T-helper 2 cell treated with Interferon-gamma antibody and Interleukin-4, amounts not matched to agents 5 μg/mL and 100 μg/mL, for 36 hours (primary cell): Measurements from ENCODE around the gene DCAF11.

ENCODE experiments used
- DNase-seq: peaks from one replicate; pipeline ENCODE4 v3.0.0; 2021; ENCODE audit warnings: low spot score
- H3K27ac Mint-ChIP-seq: one replicate; pipeline ENCODE4 v1.8.0; 2021; ENCODE audit warnings: mild to moderate bottlenecking, mixed read lengths
- H3K27me3 Mint-ChIP-seq: one replicate; pipeline ENCODE4 v1.8.0; 2021; ENCODE audit warnings: low read depth, mixed read lengths
- H3K36me3 Mint-ChIP-seq: one replicate; pipeline ENCODE4 v1.8.0; 2021; ENCODE audit warnings: low read depth, mixed read lengths
- H3K4me1 Mint-ChIP-seq: one replicate; pipeline ENCODE4 v1.8.0; 2021; ENCODE audit warnings: low read depth, mixed read lengths
- H3K4me3 Mint-ChIP-seq: one replicate; pipeline ENCODE4 v1.8.0; 2022; ENCODE audit warnings: mild to moderate bottlenecking, moderate library complexity, mixed read lengths
- H3K9me3 Mint-ChIP-seq: one replicate; pipeline ENCODE4 v1.8.0; 2021; ENCODE audit warnings: mixed read lengths

Gene DCAF11

GRCh38 chr14:24150993-24151392 is 36.4 kb downstream of the DCAF11 start:
- Mint-ChIP-seq H3K27ac (no peak overlapping the region), H3K36me3 (peaks cover 64% of the 10 kb centered on the region), H3K9me3 (no peaks in the 10 kb centered on the region), H3K4me3 (no peak overlapping the region), H3K4me1 (peaks cover 24% of the 10 kb centered on the region), H3K27me3 (no peaks in the 10 kb centered on the region)
- DNase-seq, result no peak

- H3K27me3 Mint-ChIP-seq, result no peaks in the 10 kb centered on the region
- H3K4me3 Mint-ChIP-seq, result no peak overlapping the region
- H3K36me3 Mint-ChIP-seq, result peaks cover 61% of the 10 kb centered on the region
- H3K4me1 Mint-ChIP-seq, result peaks cover 24% of the 10 kb centered on the region
- no peak for DNase-seq
- no peak overlapping the region for H3K27ac Mint-ChIP-seq
- no peaks in the 10 kb centered on the region for H3K9me3 Mint-ChIP-seq
These were observed 37.0 kb downstream of the DCAF11 start for GRCh38 chr14:24151404-24152080.

- peaks cover 11% of the 10 kb centered on the region for H3K4me1 Mint-ChIP-seq
- no peaks in the 10 kb centered on the region for H3K27me3 Mint-ChIP-seq
- H3K4me3 Mint-ChIP-seq, result no peak overlapping the region
- H3K27ac Mint-ChIP-seq, result peak overlapping the region; percentile 45
- DNase-seq, result no peak
- no peaks in the 10 kb centered on the region for H3K9me3 Mint-ChIP-seq
- peaks cover 68% of the 10 kb centered on the region for H3K36me3 Mint-ChIP-seq
These were observed 40.5 kb downstream of the DCAF11 start for GRCh38 chr14:24155100-24155499.

GRCh38 chr14:24156840-24157239 is 42.3 kb downstream of the DCAF11 start:
- no peaks in the 10 kb centered on the region for H3K9me3 Mint-ChIP-seq
- peak overlapping the region; percentile 47 for H3K27ac Mint-ChIP-seq
- H3K4me1 Mint-ChIP-seq, result peaks cover 15% of the 10 kb centered on the region
- DNase-seq, result no peak
- H3K27me3 Mint-ChIP-seq, result peaks cover 2% of the 10 kb centered on the region
- peaks cover 70% of the 10 kb centered on the region for H3K36me3 Mint-ChIP-seq
- no peak overlapping the region for H3K4me3 Mint-ChIP-seq

- Mint-ChIP-seq H3K4me3 (no peak overlapping the region), H3K4me1 (peaks cover 19% of the 10 kb centered on the region), H3K27ac (peak overlapping the region; percentile 68), H3K27me3 (peaks cover 2% of the 10 kb centered on the region), H3K36me3 (peaks cover 72% of the 10 kb centered on the region), H3K9me3 (no peaks in the 10 kb centered on the region)
- DNase-seq, result no peak
These were observed 42.8 kb downstream of the DCAF11 start for GRCh38 chr14:24157331-24157730.

GRCh38 chr14:24159777-24160498 is 45.4 kb downstream of the DCAF11 start:
- peaks cover 83% of the 10 kb centered on the region for H3K36me3 Mint-ChIP-seq

GRCh38 chr14:24160499-24160849 is 45.9 kb downstream of the DCAF11 start:
- Mint-ChIP-seq H3K36me3 (peaks cover 84% of the 10 kb centered on the region), H3K4me1 (peaks cover 33% of the 10 kb centered on the region), H3K9me3 (no peaks in the 10 kb centered on the region), H3K27me3 (peaks cover 2% of the 10 kb centered on the region), H3K27ac (peak overlapping the region; percentile 99), H3K4me3 (peak overlapping the region; percentile 98)
- no peak for DNase-seq

More at GRCh38 chr14:24159777-24160498, 45.4 kb downstream of the DCAF11 start:
- H3K4me1 Mint-ChIP-seq, result peaks cover 33% of the 10 kb centered on the region
- peak overlapping the region; percentile 99 for H3K27ac Mint-ChIP-seq
- H3K9me3 Mint-ChIP-seq, result no peaks in the 10 kb centered on the region
- peaks cover 2% of the 10 kb centered on the region for H3K27me3 Mint-ChIP-seq
- H3K4me3 Mint-ChIP-seq, result peak overlapping the region; percentile 98
- no peak for DNase-seq

- Mint-ChIP-seq H3K4me3 (peak within 1 kb of the TSS; percentile 98), H3K27me3 (peaks cover 2% of the 10 kb centered on the region), H3K36me3 (peaks cover 85% of the 10 kb centered on the region), H3K9me3 (no peaks in the 10 kb centered on the region), H3K4me1 (peaks cover 34% of the 10 kb centered on the region), H3K27ac (peak within 1 kb of the TSS; percentile 99)
- DNase-seq, result peak; percentile 97
These were observed 46.5 kb downstream of the DCAF11 start, which contains the start of gene IRF9 for GRCh38 chr14:24160850-24161804. Gene IRF9, plus strand, starts transcription at chr14:24161265. Its CDS starts 880 bp downstream, at chr14:24162145.

- Mint-ChIP-seq H3K4me3 (peak overlapping the region; percentile 98), H3K27ac (peak overlapping the region; percentile 99), H3K4me1 (peaks cover 39% of the 10 kb centered on the region), H3K27me3 (peaks cover 2% of the 10 kb centered on the region), H3K36me3 (peaks cover 88% of the 10 kb centered on the region), H3K9me3 (no peaks in the 10 kb centered on the region)
- peak; percentile 32 for DNase-seq
These were observed 47.5 kb downstream of the DCAF11 start for GRCh38 chr14:24162093-24162492.

GRCh38 chr14:24164518-24164991 is 50.0 kb downstream of the DCAF11 start:
- H3K9me3 Mint-ChIP-seq, result no peaks in the 10 kb centered on the region
- peaks cover 47% of the 10 kb centered on the region for H3K4me1 Mint-ChIP-seq
- H3K27me3 Mint-ChIP-seq, result peaks cover 2% of the 10 kb centered on the region
- DNase-seq, result no peak
- H3K4me3 Mint-ChIP-seq, result peak overlapping the region; percentile 40
- H3K36me3 Mint-ChIP-seq, result peaks cover 85% of the 10 kb centered on the region
- peak overlapping the region; percentile 45 for H3K27ac Mint-ChIP-seq

GRCh38 chr14:24165785-24166184 is 51.2 kb downstream of the DCAF11 start:
- Mint-ChIP-seq H3K36me3 (peaks cover 81% of the 10 kb centered on the region), H3K27me3 (peaks cover 2% of the 10 kb centered on the region), H3K4me3 (no peak overlapping the region), H3K9me3 (no peaks in the 10 kb centered on the region), H3K4me1 (peaks cover 42% of the 10 kb centered on the region), H3K27ac (no peak overlapping the region)
- no peak for DNase-seq

- H3K27me3 Mint-ChIP-seq, result no peaks in the 10 kb centered on the region
These were observed 53.0 kb downstream of the DCAF11 start for GRCh38 chr14:24167469-24168114.

More at GRCh38 chr14:24167469-24168114, 53.0 kb downstream of the DCAF11 start:
- Mint-ChIP-seq H3K4me3 (no peak overlapping the region), H3K27ac (peak overlapping the region; percentile 76), H3K9me3 (no peaks in the 10 kb centered on the region), H3K4me1 (peaks cover 37% of the 10 kb centered on the region), H3K36me3 (peaks cover 77% of the 10 kb centered on the region)
- no peak for DNase-seq
